ENCODE measurements around the gene METTL26.

DNA sequence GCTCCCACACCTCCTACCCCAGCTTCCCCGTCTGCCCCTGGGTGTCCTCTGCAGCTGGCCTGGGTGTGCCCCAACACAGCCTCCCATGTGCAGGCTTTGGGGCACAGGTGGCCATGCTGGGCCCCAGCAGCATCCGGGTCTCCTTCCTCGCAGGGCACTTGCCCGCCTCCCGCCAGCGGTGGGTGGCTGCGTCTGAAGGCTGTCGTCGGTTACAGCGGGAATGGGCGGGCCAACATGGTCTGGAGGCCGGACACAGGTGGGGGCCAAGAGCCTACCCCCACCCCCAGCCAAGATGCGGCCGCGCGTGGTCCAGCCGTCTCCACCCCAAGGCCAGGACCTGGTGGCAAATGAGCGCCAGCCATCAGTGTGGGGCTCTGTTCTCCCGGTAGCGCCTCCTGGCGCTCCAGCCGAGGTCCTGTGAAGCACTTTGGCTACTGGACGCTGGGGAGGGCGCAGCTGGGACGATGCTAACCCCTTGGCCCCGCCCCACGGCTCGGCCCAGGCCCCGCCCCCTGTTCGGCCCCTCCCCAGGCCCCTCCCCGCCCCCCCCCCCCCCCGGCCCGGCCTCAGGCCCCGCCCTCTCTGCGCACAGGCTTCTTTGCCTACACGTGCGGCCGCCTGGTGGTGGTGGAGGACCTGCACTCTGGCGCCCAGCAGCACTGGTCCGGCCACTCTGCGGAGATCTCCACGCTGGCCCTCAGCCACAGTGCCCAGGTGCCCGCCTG, 24.5 kb upstream of the METTL26 start:
- TF ChIP-seq, protein P1, sequence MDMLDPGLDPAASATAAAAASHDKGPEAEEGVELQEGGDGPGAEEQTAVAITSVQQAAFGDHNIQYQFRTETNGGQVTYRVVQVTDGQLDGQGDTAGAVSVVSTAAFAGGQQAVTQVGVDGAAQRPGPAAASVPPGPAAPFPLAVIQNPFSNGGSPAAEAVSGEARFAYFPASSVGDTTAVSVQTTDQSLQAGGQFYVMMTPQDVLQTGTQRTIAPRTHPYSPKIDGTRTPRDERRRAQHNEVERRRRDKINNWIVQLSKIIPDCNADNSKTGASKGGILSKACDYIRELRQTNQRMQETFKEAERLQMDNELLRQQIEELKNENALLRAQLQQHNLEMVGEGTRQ (CRISPR knock-in tag; IDR thresholded peaks at IDR 0.05) = no peak
- TF ChIP-seq, protein P2, sequence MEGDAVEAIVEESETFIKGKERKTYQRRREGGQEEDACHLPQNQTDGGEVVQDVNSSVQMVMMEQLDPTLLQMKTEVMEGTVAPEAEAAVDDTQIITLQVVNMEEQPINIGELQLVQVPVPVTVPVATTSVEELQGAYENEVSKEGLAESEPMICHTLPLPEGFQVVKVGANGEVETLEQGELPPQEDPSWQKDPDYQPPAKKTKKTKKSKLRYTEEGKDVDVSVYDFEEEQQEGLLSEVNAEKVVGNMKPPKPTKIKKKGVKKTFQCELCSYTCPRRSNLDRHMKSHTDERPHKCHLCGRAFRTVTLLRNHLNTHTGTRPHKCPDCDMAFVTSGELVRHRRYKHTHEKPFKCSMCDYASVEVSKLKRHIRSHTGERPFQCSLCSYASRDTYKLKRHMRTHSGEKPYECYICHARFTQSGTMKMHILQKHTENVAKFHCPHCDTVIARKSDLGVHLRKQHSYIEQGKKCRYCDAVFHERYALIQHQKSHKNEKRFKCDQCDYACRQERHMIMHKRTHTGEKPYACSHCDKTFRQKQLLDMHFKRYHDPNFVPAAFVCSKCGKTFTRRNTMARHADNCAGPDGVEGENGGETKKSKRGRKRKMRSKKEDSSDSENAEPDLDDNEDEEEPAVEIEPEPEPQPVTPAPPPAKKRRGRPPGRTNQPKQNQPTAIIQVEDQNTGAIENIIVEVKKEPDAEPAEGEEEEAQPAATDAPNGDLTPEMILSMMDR (IDR thresholded peaks at IDR 0.05) = peak; percentile 58
- TF ChIP-seq, protein P3, sequence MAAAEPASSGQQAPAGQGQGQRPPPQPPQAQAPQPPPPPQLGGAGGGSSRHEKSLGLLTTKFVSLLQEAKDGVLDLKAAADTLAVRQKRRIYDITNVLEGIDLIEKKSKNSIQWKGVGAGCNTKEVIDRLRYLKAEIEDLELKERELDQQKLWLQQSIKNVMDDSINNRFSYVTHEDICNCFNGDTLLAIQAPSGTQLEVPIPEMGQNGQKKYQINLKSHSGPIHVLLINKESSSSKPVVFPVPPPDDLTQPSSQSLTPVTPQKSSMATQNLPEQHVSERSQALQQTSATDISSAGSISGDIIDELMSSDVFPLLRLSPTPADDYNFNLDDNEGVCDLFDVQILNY (CRISPR knock-in tag; IDR thresholded peaks at IDR 0.05) = no peak
- TF ChIP-seq, protein P4, sequence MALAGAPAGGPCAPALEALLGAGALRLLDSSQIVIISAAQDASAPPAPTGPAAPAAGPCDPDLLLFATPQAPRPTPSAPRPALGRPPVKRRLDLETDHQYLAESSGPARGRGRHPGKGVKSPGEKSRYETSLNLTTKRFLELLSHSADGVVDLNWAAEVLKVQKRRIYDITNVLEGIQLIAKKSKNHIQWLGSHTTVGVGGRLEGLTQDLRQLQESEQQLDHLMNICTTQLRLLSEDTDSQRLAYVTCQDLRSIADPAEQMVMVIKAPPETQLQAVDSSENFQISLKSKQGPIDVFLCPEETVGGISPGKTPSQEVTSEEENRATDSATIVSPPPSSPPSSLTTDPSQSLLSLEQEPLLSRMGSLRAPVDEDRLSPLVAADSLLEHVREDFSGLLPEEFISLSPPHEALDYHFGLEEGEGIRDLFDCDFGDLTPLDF (CRISPR knock-in tag; IDR thresholded peaks at IDR 0.05) = no peak
- TF ChIP-seq ZNF121 (CRISPR knock-in tag; IDR thresholded peaks at IDR 0.05) (no peak), NR3C1 (CRISPR knock-in tag; conservative IDR thresholded peaks at IDR 0.05; ENCODE audit: low read depth) (no peak), FOXJ3 (CRISPR knock-in tag; IDR thresholded peaks at IDR 0.05; ENCODE audit: borderline replicate concordance) (no peak)
- TF ChIP-seq, protein P5, sequence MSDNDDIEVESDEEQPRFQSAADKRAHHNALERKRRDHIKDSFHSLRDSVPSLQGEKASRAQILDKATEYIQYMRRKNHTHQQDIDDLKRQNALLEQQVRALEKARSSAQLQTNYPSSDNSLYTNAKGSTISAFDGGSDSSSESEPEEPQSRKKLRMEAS (CRISPR knock-in tag; IDR thresholded peaks at IDR 0.05) = no peak
- TF ChIP-seq, protein P6, sequence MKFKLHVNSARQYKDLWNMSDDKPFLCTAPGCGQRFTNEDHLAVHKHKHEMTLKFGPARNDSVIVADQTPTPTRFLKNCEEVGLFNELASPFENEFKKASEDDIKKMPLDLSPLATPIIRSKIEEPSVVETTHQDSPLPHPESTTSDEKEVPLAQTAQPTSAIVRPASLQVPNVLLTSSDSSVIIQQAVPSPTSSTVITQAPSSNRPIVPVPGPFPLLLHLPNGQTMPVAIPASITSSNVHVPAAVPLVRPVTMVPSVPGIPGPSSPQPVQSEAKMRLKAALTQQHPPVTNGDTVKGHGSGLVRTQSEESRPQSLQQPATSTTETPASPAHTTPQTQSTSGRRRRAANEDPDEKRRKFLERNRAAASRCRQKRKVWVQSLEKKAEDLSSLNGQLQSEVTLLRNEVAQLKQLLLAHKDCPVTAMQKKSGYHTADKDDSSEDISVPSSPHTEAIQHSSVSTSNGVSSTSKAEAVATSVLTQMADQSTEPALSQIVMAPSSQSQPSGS (CRISPR knock-in tag; IDR thresholded peaks at IDR 0.05; ENCODE audit: borderline replicate concordance, low read depth) = no peak
- TF ChIP-seq, protein P7, sequence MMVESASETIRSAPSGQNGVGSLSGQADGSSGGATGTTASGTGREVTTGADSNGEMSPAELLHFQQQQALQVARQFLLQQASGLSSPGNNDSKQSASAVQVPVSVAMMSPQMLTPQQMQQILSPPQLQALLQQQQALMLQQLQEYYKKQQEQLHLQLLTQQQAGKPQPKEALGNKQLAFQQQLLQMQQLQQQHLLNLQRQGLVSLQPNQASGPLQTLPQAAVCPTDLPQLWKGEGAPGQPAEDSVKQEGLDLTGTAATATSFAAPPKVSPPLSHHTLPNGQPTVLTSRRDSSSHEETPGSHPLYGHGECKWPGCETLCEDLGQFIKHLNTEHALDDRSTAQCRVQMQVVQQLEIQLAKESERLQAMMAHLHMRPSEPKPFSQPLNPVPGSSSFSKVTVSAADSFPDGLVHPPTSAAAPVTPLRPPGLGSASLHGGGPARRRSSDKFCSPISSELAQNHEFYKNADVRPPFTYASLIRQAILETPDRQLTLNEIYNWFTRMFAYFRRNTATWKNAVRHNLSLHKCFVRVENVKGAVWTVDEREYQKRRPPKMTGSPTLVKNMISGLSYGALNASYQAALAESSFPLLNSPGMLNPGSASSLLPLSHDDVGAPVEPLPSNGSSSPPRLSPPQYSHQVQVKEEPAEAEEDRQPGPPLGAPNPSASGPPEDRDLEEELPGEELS (CRISPR knock-in tag; IDR thresholded peaks at IDR 0.05) = no peak
- TF ChIP-seq, protein P8, sequence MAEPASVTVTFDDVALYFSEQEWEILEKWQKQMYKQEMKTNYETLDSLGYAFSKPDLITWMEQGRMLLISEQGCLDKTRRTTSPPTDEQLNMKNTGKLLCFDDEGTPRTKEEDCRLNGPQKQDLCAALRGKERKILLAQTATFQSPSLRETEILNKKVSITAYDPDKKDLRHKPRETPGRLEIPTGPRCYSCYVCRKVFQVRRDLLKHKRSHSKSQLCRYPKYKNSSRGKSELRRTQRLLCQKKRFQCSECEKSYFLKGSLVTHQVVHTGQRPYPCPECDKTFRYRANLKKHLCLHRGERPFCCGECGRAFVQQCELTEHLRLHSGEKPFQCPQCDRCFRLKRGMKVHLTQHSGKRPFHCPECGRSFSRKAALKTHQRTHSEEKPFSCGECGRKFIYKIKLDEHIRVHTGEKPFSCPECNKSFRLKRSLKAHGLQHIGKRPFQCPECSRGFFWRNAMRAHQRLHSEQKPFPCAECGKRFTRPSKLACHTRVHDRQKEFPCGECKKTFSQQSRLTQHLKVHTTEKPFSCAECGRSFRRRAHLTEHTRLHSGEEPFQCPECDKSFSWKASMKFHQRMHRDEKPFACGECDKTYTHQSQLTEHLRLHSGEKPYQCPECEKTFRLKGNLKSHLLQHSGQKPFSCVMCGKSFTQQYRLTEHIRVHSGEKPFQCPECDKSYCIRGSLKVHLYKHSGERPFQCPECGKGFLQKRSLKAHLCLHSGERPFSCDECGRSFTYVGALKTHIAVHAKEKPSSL (CRISPR knock-in tag; conservative IDR thresholded peaks at IDR 0.05) = no peak

All from WTC11 (cell line).